ENCODE results near the gene IL20RB.
"Not testable (repeated sequence)": the region's sequence is repeated elsewhere in the genome, so short reads cannot be mapped to it uniquely, and the experiment has no call there.

The IL20RB gene

GRCh38 chr3:136987398-136987980 is 29.7 kb downstream of the IL20RB start:
- DNase-seq (ENCODE audit: low read depth, low spot score): not testable (repeated sequence)

GRCh38 chr3:136988651-136989050 is 30.9 kb downstream of the IL20RB start:
- DNase-seq (ENCODE audit: low read depth, low spot score): no peak

- DNase-seq (ENCODE audit: low read depth, low spot score): no peak
These were observed 32.2 kb downstream of the IL20RB start for GRCh38 chr3:136989781-136990524.

- DNase-seq (ENCODE audit: low read depth, low spot score): no peak
These were observed 33.0 kb downstream of the IL20RB start for GRCh38 chr3:136990826-136991225.

- no peak for DNase-seq (ENCODE audit: low read depth, low spot score)
These were observed 34.3 kb downstream of the IL20RB start for GRCh38 chr3:136992115-136992514.

GRCh38 chr3:136994772-136995516 is 37.2 kb downstream of the IL20RB start:
- DNase-seq (ENCODE audit: low read depth, low spot score): no peak

GRCh38 chr3:136995652-136996051 is 37.9 kb downstream of the IL20RB start:
- DNase-seq (ENCODE audit: low read depth, low spot score): no peak

GRCh38 chr3:137000039-137000438 is 42.3 kb downstream of the IL20RB start:
- DNase-seq (ENCODE audit: low read depth, low spot score): no peak

- not testable (repeated sequence) for DNase-seq (ENCODE audit: low read depth, low spot score)
These were observed 49.6 kb downstream of the IL20RB start for GRCh38 chr3:137007376-137007775.

- no peak for DNase-seq (ENCODE audit: low read depth, low spot score)
These were observed 50.3 kb downstream of the IL20RB start for GRCh38 chr3:137008131-137008530.

- DNase-seq (ENCODE audit: low read depth, low spot score): no peak
These were observed 51.2 kb downstream of the IL20RB start for GRCh38 chr3:137008976-137009375.

- no peak for DNase-seq (ENCODE audit: low read depth, low spot score)
These were observed 52.4 kb downstream of the IL20RB start for GRCh38 chr3:137010137-137010536.

- DNase-seq (ENCODE audit: low read depth, low spot score): no peak
These were observed 53.4 kb downstream of the IL20RB start for GRCh38 chr3:137011153-137011552.

GRCh38 chr3:137012097-137012501 is 54.3 kb downstream of the IL20RB start:
- DNase-seq (ENCODE audit: low read depth, low spot score): no peak

- peak; percentile 52 for DNase-seq (ENCODE audit: low read depth, low spot score)
These were observed 56.3 kb downstream of the IL20RB start for GRCh38 chr3:137013951-137014688.

GRCh38 chr3:137017316-137017715 is 59.5 kb downstream of the IL20RB start:
- DNase-seq (ENCODE audit: low read depth, low spot score): not testable (repeated sequence)

GRCh38 chr3:137020315-137020714 is 62.5 kb downstream of the IL20RB start:
- DNase-seq (ENCODE audit: low read depth, low spot score): no peak

- no peak for DNase-seq (ENCODE audit: low read depth, low spot score)
These were observed 63.1 kb downstream of the IL20RB start for GRCh38 chr3:137020888-137021287.

- DNase-seq (ENCODE audit: low read depth, low spot score): no peak
These were observed 66.6 kb downstream of the IL20RB start for GRCh38 chr3:137024348-137024747.

GRCh38 chr3:137026701-137027100 is 68.9 kb downstream of the IL20RB start:
- no peak for DNase-seq (ENCODE audit: low read depth, low spot score)

GRCh38 chr3:137032465-137033120 is 74.8 kb downstream of the IL20RB start:
- peak; percentile 87 for DNase-seq (ENCODE audit: low read depth, low spot score)
